C4-2B (cell line): ENCODE measurements around the gene VIL1.

Experiments
- ZFX ChIP-seq: fragments of 450-650 bp; IDR thresholded peaks from 2 replicates; pipeline ENCODE4 v1.6.1; 2017
- TF ChIP-seq, protein P1 (sequence below): fragments of 450-650 bp; conservative IDR thresholded peaks from 2 replicates; pipeline ENCODE4 v1.5.1; 2017; ENCODE audit warnings: mild to moderate bottlenecking

DNA sequence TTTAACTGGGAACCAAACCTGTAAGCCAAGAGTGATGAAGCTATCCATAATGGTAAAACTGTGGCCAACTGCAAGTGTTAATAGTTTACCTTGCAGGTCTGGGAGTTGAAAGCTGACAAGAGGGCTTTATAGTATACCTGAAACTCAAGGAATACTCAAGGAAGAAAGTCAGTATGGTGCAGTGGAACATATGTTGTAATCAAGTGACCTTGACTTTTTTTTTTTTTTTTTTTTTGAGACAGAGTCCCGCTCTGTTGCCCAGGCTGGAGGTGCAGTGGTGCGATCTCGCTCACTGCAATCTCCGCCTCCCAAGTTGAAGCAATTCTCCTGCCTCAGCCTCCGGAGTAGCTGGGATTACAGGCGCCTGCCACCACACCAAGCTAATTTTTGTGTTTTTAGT is 27.6 kb downstream of the VIL1 start:
- TF ChIP-seq, protein P1, sequence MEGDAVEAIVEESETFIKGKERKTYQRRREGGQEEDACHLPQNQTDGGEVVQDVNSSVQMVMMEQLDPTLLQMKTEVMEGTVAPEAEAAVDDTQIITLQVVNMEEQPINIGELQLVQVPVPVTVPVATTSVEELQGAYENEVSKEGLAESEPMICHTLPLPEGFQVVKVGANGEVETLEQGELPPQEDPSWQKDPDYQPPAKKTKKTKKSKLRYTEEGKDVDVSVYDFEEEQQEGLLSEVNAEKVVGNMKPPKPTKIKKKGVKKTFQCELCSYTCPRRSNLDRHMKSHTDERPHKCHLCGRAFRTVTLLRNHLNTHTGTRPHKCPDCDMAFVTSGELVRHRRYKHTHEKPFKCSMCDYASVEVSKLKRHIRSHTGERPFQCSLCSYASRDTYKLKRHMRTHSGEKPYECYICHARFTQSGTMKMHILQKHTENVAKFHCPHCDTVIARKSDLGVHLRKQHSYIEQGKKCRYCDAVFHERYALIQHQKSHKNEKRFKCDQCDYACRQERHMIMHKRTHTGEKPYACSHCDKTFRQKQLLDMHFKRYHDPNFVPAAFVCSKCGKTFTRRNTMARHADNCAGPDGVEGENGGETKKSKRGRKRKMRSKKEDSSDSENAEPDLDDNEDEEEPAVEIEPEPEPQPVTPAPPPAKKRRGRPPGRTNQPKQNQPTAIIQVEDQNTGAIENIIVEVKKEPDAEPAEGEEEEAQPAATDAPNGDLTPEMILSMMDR = no peak
- no peak for TF ChIP-seq ZFX
